COLO668 (cell line): ENCODE measurements around the gene FOLR1.
"Not testable (repeated sequence)": the region's sequence is repeated elsewhere in the genome, so short reads cannot be mapped to it uniquely, and the experiment has no call there.

Experiments
- DNase-seq: peaks from one replicate; lab custom pipeline; 2025; ENCODE audit not compliant: unreplicated experiment; lab: John Stamatoyannopoulos, UW

FOLR1 gene

GRCh38 chr11:72191961-72192381, at the start of gene FOLR1:
Gene FOLR1, plus strand, starts transcription at chr11:72192140. Its CDS starts 34 bp downstream, at chr11:72192174.
- DNase-seq: no peak

- not testable (repeated sequence) for DNase-seq
These were observed 49.4 kb upstream of the FOLR1 start for GRCh38 chr11:72142543-72142942.

- no peak for DNase-seq
These were observed 47.0 kb upstream of the FOLR1 start for GRCh38 chr11:72144807-72145565.

- DNase-seq: no peak
These were observed 45.3 kb upstream of the FOLR1 start for GRCh38 chr11:72146625-72147024.

GRCh38 chr11:72150882-72151281, 41.1 kb upstream of the FOLR1 start:
- DNase-seq: no peak

GRCh38 chr11:72153874-72154273, 38.1 kb upstream of the FOLR1 start:
- DNase-seq: not testable (repeated sequence)

- no peak for DNase-seq
These were observed 37.1 kb upstream of the FOLR1 start for GRCh38 chr11:72154816-72155215.

GRCh38 chr11:72155751-72156150, 36.2 kb upstream of the FOLR1 start:
- DNase-seq: no peak

- DNase-seq: no peak
These were observed 34.8 kb upstream of the FOLR1 start for GRCh38 chr11:72157131-72157530.

GRCh38 chr11:72160319-72160718, 31.6 kb upstream of the FOLR1 start:
- no peak for DNase-seq

GRCh38 chr11:72162891-72163492, 28.9 kb upstream of the FOLR1 start:
- no peak for DNase-seq

GRCh38 chr11:72164187-72164586, 27.8 kb upstream of the FOLR1 start:
- not testable (repeated sequence) for DNase-seq

- DNase-seq: not testable (repeated sequence)
These were observed 22.8 kb upstream of the FOLR1 start for GRCh38 chr11:72169046-72169555.

- not testable (repeated sequence) for DNase-seq
These were observed 22.2 kb upstream of the FOLR1 start for GRCh38 chr11:72169754-72170153.

- DNase-seq: not testable (repeated sequence)
These were observed 19.9 kb upstream of the FOLR1 start for GRCh38 chr11:72172043-72172442.

- DNase-seq: no peak
These were observed 18.6 kb upstream of the FOLR1 start for GRCh38 chr11:72173291-72173690.

GRCh38 chr11:72174302-72175070, 17.5 kb upstream of the FOLR1 start:
- DNase-seq: no peak

- no peak for DNase-seq
These were observed 14.3 kb upstream of the FOLR1 start for GRCh38 chr11:72177656-72178055.

- no peak for DNase-seq
These were observed 12.7 kb upstream of the FOLR1 start for GRCh38 chr11:72179049-72179803.

GRCh38 chr11:72179804-72180396, 12.0 kb upstream of the FOLR1 start:
- no peak for DNase-seq
